ENCODE measurements around the gene AXIN2.

The AXIN2 gene

DNA sequence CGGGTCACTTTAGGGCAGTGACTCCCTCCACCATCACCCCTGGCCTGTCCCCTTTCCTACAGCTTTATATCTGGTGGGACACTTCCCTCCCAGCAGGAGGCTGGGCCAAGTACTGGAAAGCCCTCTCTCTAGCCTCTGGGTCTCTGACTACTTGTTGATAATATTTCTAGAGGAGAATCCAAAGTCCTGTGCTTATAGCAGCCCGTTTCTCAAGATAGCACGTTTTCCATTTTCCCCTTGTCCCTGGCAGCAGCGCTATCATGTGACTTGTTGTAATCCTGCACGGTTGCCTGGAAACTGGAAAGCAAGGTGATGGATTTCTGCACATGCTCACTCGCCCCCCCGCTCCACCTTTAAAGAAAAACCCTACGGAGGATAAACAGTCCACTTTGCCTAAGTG lies 3.3 kb upstream of the AXIN2 start:
- ChIA-PET CTCF (no interaction called here), POLR2A (no interaction called here)
- no peak for TF ChIP-seq RBAK (tag by site-specific recombination; IDR thresholded peaks at IDR 0.05)
- TF ChIP-seq ZNF639 (tag by site-specific recombination; IDR thresholded peaks at IDR 0.05) = no peak
- TF ChIP-seq SCRT2 (tag by site-specific recombination; IDR thresholded peaks at IDR 0.05) = peak; percentile 59
- TF ChIP-seq ZBTB17 (tag by site-specific recombination; IDR thresholded peaks at IDR 0.05) = 0 out of 2 replicates have a peak, but pooled peaks have one; percentile 41
- peak; percentile 78 for TF ChIP-seq ZBTB48 (tag by site-specific recombination; IDR thresholded peaks at IDR 0.05)
- no peak overlapping the region for H3K4me3 ChIP-seq (ENCODE audit: low read depth, low read length)
- H3K27ac ChIP-seq (ENCODE audit: extremely low read depth, low read depth, low read length) = no peak overlapping the region
- H3K9me3 ChIP-seq (ENCODE audit: control insufficient read depth, insufficient read depth, low read depth, low read length) = no peaks in the 10 kb centered on the region
- no peaks in the 10 kb centered on the region for H3K36me3 ChIP-seq (ENCODE audit: control insufficient read depth in 2 of 2, insufficient read depth in 1 of 2, low read length in 2 of 2)
- H3K4me1 ChIP-seq (ENCODE audit: control insufficient read depth, insufficient read depth, low read length) = no peaks in the 10 kb centered on the region

DNA sequence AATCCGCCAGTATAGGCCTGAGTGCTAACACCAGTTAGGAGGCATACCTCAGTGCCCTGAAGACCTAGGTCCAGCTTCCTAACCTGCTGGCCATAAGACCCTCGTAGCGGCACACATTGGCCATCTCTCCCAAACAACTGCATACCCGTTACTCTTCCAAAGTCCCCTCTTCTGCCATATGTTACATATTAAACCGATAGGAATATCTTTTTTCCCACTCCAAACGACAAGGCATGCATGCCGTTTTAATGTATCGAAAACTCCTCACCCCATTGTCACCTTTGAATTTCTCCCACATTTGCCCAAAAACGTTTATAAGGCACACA lies 721 bp upstream of the AXIN2 start:
- Histone ChIP-seq H3K9me3 (ENCODE audit: control insufficient read depth, insufficient read depth, low read depth, low read length) (no peaks in the 10 kb centered on the region), H3K4me3 (ENCODE audit: low read depth, low read length) (no peak overlapping the region), H3K36me3 (ENCODE audit: control insufficient read depth in 2 of 2, insufficient read depth in 1 of 2, low read length in 2 of 2) (peaks cover 0 to 13% of the 10 kb centered on the region in 2 experiments; a peak in 1 of 3 replicates), H3K27ac (ENCODE audit: extremely low read depth, low read depth, low read length) (no peak overlapping the region; the same call in 1 of the 2 replicates), H3K4me1 (ENCODE audit: control insufficient read depth, insufficient read depth, low read length) (peaks cover 6% of the 10 kb centered on the region; the same call in 1 of the 2 replicates)
- CTCF ChIA-PET = interaction anchor here (1.1 kb wide), 1 partner anchor 231 kb away, joined by 3 read pairs; no protein-coding TSS in a partner anchor
- POLR2A ChIA-PET = interaction anchor here (0.6 kb wide), 1 partner anchor 213 kb away, joined by 3 read pairs; no protein-coding TSS in a partner anchor
- TF ChIP-seq HOXD13 (CRISPR knock-in tag; IDR thresholded peaks at IDR 0.05; ENCODE audit: borderline replicate concordance) = no peak
- no peak for TF ChIP-seq PRDM4 (tag by site-specific recombination; IDR thresholded peaks at IDR 0.05)
- no peak for TF ChIP-seq KLF1 (tag by site-specific recombination; IDR thresholded peaks at IDR 0.05)
- no peak for TF ChIP-seq ZNF114 (tag by site-specific recombination; IDR thresholded peaks at IDR 0.05)
- no peak for TF ChIP-seq ZBTB8A (tag by site-specific recombination; IDR thresholded peaks at IDR 0.05)
- no peak for TF ChIP-seq TSHZ1 (tag by site-specific recombination; IDR thresholded peaks at IDR 0.05; ENCODE audit: borderline replicate concordance)
- TF ChIP-seq ZNF292 (tag by site-specific recombination; IDR thresholded peaks at IDR 0.05; ENCODE audit: borderline replicate concordance, low read depth) = no peak
- no peak for TF ChIP-seq ZNF513 (tag by site-specific recombination; IDR thresholded peaks at IDR 0.05)
- TF ChIP-seq, protein P1, sequence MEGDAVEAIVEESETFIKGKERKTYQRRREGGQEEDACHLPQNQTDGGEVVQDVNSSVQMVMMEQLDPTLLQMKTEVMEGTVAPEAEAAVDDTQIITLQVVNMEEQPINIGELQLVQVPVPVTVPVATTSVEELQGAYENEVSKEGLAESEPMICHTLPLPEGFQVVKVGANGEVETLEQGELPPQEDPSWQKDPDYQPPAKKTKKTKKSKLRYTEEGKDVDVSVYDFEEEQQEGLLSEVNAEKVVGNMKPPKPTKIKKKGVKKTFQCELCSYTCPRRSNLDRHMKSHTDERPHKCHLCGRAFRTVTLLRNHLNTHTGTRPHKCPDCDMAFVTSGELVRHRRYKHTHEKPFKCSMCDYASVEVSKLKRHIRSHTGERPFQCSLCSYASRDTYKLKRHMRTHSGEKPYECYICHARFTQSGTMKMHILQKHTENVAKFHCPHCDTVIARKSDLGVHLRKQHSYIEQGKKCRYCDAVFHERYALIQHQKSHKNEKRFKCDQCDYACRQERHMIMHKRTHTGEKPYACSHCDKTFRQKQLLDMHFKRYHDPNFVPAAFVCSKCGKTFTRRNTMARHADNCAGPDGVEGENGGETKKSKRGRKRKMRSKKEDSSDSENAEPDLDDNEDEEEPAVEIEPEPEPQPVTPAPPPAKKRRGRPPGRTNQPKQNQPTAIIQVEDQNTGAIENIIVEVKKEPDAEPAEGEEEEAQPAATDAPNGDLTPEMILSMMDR (tag by site-specific recombination; IDR thresholded peaks at IDR 0.05) = no peak
- no peak for TF ChIP-seq ZNF132 (tag by site-specific recombination; IDR thresholded peaks at IDR 0.05; ENCODE audit: borderline replicate concordance)
- TF ChIP-seq ZBTB20 (tag by site-specific recombination; IDR thresholded peaks at IDR 0.05) = no peak
- TF ChIP-seq, protein P2, sequence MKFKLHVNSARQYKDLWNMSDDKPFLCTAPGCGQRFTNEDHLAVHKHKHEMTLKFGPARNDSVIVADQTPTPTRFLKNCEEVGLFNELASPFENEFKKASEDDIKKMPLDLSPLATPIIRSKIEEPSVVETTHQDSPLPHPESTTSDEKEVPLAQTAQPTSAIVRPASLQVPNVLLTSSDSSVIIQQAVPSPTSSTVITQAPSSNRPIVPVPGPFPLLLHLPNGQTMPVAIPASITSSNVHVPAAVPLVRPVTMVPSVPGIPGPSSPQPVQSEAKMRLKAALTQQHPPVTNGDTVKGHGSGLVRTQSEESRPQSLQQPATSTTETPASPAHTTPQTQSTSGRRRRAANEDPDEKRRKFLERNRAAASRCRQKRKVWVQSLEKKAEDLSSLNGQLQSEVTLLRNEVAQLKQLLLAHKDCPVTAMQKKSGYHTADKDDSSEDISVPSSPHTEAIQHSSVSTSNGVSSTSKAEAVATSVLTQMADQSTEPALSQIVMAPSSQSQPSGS (tag by site-specific recombination; IDR thresholded peaks at IDR 0.05; ENCODE audit: low read depth) = no peak
- no peak for TF ChIP-seq ZNF138 (tag by site-specific recombination; IDR thresholded peaks at IDR 0.05; ENCODE audit: borderline replicate concordance)
- TF ChIP-seq YY1 (tag by site-specific recombination; IDR thresholded peaks at IDR 0.05) = no peak
- no peak for TF ChIP-seq ZNF404 (tag by site-specific recombination; IDR thresholded peaks at IDR 0.05)
- no peak for TF ChIP-seq ZFP3 (tag by site-specific recombination; IDR thresholded peaks at IDR 0.05; ENCODE audit: low read depth)
- TF ChIP-seq ZFP37 (tag by site-specific recombination; IDR thresholded peaks at IDR 0.05) = no peak
